GM10266 (cell line): Measurements from ENCODE around the gene LEMD3.

Experiments
- DNase-seq: peaks from one replicate; pipeline ENCODE4 v3.0.0; 2012; ENCODE audit errors: extremely low spot score
- TF ChIP-seq, protein P1 (sequence below): IDR thresholded peaks from 2 replicates; pipeline ENCODE4 v1.5.1; 2012; ENCODE audit warnings: mild to moderate bottlenecking, low read depth; ENCODE audit not compliant: control insufficient read depth, insufficient read depth; ENCODE audit errors: missing control alignments

LEMD3 gene

DNA sequence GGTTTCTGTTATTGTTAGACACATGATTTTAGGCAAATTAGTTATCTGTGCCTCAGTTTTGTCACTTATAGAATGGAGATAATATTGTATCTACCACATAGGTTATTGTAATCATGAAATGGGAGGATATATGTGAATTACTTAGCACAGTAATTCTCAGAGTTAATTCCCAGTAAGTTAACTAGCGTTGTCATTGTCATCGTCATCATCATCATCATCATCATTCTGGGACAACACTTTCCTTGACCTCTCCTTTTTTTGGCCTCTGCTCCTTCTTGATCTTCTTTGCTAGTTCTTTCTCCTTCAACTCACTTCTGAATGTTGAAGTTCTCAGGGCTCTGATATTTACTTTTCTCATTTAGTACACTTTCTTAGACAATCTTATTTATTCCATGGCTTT lies 122.9 kb downstream of the LEMD3 start:
- DNase-seq: no peak
- TF ChIP-seq, protein P1, sequence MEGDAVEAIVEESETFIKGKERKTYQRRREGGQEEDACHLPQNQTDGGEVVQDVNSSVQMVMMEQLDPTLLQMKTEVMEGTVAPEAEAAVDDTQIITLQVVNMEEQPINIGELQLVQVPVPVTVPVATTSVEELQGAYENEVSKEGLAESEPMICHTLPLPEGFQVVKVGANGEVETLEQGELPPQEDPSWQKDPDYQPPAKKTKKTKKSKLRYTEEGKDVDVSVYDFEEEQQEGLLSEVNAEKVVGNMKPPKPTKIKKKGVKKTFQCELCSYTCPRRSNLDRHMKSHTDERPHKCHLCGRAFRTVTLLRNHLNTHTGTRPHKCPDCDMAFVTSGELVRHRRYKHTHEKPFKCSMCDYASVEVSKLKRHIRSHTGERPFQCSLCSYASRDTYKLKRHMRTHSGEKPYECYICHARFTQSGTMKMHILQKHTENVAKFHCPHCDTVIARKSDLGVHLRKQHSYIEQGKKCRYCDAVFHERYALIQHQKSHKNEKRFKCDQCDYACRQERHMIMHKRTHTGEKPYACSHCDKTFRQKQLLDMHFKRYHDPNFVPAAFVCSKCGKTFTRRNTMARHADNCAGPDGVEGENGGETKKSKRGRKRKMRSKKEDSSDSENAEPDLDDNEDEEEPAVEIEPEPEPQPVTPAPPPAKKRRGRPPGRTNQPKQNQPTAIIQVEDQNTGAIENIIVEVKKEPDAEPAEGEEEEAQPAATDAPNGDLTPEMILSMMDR: no peak

- DNase-seq: no peak
- TF ChIP-seq, protein P1: no peak
Observed at GRCh38 chr12:65293735-65294134, 124.4 kb downstream of the LEMD3 start.

GRCh38 chr12:65294641-65295262 lies 125.4 kb downstream of the LEMD3 start:
- TF ChIP-seq, protein P1: no peak
- no peak for DNase-seq

GRCh38 chr12:65296508-65297265 lies 127.3 kb downstream of the LEMD3 start:
- no peak for DNase-seq
- TF ChIP-seq, protein P1: no peak
